DMS153 (cell line): ENCODE data around the gene ATP13A4.
A peak's percentile ranks its signal among the peaks of the same experiment; 100 is the strongest.

ENCODE experiments used
- DNase-seq: peaks from one replicate; lab custom pipeline; 2025; lab: John Stamatoyannopoulos, UW

ATP13A4 gene

GRCh38 chr3:193391902-193392301 lies 162.8 kb downstream of the ATP13A4 start:
- DNase-seq: no peak

- peak; percentile 32 for DNase-seq
These were observed 165.4 kb downstream of the ATP13A4 start for GRCh38 chr3:193389335-193389734.

GRCh38 chr3:193388361-193388760 lies 166.3 kb downstream of the ATP13A4 start:
- no peak for DNase-seq

- no peak for DNase-seq
These were observed 167.1 kb downstream of the ATP13A4 start for GRCh38 chr3:193387596-193387995.

- DNase-seq: no peak
These were observed 176.0 kb downstream of the ATP13A4 start, which contains the start of gene ATP13A5 for GRCh38 chr3:193378706-193379105. Gene ATP13A5 (minus strand): TSS chr3:193378753. CDS start chr3:193378725, 28 bp downstream.

- DNase-seq: no peak
These were observed 177.1 kb downstream of the ATP13A4 start for GRCh38 chr3:193377591-193377990.

- no peak for DNase-seq
These were observed 179.1 kb downstream of the ATP13A4 start for GRCh38 chr3:193375614-193376013.

GRCh38 chr3:193372783-193373182 lies 181.9 kb downstream of the ATP13A4 start:
- DNase-seq: no peak

- no peak for DNase-seq
These were observed 186.8 kb downstream of the ATP13A4 start for GRCh38 chr3:193367868-193368267.

- no peak for DNase-seq
These were observed 197.4 kb downstream of the ATP13A4 start for GRCh38 chr3:193357291-193357690.

GRCh38 chr3:193354423-193354822 lies 200.3 kb downstream of the ATP13A4 start:
- DNase-seq: no peak
